Endothelial cell of hepatic sinusoid (primary cell): ENCODE measurements around the gene APOL6.

Experiments
- in situ Hi-C: cut with HindIII; loops from 2 replicates; pipeline ENCODE4 v1.10.0; 2017; ENCODE audit warnings: low sequenced_read_pairs

Gene APOL6

DNA sequence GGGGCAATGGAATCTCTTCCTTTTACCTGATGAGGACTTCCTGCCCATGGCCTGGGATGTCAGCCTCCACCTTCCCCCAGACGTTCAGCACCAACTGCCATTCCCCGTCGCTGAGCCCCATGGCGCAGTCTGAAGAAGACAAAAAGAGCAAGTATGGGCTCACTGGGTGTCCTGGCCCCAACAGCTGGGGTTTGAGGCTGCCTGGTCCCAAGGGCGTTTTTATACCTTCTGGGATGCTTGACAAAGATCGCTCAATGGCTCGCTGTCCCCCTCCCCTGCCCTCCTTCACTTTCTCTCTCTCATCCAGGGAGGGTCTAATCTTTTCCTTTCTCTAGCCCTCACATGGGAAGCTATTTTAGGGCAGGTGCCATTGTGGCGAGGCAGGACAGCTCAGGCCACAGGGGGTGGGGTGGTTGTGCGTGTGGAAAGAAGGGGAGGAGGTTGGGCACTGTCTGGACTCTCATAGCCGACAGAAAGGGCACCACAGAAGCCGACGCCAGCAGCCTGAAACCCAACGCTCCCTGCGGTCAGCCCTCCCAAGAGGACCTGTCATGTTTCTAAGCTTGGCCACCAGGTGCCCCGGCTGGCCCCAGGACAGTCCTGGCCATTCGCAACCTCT is 31.0 kb upstream of the APOL6 start, which contains the start of gene MB:
TSS of gene MB (minus strand) at position 193 of the 619 bp plus-strand sequence. CDS start at position 121, 72 bp downstream.
- in situ Hi-C loops = no loop called here

DNA sequence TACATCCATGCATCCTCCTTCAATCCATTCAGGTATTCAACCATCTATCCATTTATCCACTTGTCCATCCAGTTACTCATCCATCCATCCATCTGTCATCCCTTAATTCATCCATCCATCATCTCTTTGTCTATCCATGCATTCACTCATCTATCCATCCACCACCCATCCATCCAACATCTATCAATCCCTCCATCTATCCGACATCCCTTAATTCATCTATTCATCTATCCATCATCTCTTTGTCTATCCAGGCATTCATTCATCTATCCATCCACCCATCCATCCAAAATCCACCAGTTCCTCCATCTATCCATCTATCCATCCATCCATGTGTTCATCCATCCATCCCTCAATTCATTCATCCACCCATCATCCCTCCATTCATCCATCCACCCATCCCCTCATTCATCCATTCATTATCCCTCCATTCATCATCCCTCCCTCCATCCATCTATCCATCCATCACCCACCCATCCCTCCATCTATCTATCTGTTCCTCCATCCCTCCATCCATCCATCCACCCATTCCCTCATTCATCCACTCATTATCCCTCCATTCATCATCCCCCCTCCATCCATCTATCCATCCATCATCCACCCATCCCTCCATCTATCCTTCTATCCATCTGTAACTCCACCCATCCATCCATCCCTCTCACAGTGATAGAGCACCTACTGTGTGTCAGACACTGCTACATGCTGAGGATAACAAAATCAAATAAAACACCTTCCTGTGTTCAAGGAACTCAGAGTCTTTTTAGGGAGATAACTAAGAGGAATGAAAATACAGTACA is 29.6 kb upstream of the APOL6 start:
- in situ Hi-C loops = no loop called here

DNA sequence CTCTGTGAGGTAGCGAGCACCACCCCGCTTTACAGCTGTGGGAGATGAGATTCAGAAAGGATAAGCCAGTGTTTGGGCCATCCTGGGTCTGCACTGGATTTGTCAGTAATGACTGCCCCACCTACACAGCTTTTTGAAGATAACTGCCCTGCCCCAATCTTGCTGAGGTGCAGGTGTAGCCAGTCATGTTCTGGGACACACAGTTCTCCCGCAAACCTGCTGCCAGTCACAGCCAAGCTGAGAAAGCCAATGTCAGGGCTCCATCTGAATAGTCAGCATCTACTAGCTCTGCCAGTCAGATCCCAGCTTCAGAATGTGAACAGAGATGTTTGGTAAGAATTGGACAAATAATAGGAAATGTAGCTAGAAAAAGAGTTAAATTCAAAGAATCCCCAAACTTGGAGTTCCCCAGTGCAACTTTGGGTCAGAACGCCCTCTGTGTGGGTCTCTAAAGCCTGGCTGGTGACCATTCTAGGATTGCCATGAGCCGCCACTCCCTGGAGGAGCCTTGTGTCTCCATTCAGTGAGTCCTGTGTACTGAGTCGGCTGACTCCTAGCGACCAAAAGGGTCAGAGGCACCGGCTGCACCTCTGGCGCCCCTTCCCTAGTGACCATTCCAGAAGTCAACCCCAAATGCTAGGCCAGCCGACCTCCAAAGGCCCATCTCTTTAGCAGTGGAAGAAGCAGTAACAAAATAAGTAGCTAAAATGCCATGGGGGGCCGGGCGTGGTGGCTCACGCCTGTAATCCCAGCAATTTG is 28.7 kb upstream of the APOL6 start:
- in situ Hi-C loops = loop anchor here (5.0 kb wide), 1 partner anchor 187 kb away; no protein-coding TSS in a partner anchor

DNA sequence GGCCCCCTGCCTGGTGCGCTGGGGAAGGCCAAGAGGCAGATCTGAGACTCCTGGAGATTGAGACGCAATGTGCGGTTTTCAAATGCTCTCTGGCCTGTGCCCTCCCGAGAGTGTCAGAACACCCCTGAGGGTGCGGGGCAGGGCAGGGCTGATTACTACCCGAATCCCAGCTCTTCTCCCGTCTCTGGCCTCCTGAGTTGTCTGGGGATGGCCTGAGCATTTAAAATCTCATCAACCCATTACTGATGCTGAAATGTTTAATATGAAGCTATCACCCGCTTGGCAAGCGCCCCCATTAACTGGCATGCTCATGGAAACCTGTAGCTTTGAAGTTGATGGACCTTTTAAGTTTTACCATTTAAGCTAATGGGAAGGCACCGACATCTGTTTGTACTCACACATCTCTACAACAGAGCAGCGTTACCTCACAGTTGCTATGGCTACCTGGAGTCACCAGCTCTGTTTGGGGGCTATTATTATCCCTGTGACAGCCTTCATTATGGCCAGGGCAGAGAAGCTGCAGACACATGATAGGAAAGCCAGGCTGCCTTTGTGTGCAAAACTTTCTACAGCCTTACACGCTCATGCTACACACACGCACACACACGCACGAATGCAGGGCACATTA is 27.5 kb upstream of the APOL6 start:
- in situ Hi-C loops = loop anchor here (5.0 kb wide), 1 partner anchor 188 kb away; no protein-coding TSS in a partner anchor

DNA sequence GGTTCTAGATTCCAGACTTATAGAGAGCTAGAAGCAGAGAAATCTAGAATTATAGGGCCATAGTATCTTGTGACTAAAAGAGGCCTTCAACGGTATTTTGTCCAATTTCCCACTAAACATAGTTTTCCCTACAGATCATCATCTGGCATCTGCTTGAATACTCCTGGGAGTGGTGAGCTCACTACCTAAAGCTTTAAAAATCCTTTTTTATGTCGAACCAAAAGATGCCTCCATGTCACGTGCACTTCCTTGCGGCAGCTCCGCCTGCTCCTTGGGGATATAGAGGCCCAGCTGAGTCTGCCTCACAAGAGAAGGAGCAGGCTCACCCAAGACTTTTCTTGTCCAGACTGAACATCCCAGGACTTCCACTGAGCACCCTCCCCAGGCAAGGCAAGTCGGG is 26.8 kb upstream of the APOL6 start:
- in situ Hi-C loops = loop anchor here (5.0 kb wide), 1 partner anchor 189 kb away; no protein-coding TSS in a partner anchor

DNA sequence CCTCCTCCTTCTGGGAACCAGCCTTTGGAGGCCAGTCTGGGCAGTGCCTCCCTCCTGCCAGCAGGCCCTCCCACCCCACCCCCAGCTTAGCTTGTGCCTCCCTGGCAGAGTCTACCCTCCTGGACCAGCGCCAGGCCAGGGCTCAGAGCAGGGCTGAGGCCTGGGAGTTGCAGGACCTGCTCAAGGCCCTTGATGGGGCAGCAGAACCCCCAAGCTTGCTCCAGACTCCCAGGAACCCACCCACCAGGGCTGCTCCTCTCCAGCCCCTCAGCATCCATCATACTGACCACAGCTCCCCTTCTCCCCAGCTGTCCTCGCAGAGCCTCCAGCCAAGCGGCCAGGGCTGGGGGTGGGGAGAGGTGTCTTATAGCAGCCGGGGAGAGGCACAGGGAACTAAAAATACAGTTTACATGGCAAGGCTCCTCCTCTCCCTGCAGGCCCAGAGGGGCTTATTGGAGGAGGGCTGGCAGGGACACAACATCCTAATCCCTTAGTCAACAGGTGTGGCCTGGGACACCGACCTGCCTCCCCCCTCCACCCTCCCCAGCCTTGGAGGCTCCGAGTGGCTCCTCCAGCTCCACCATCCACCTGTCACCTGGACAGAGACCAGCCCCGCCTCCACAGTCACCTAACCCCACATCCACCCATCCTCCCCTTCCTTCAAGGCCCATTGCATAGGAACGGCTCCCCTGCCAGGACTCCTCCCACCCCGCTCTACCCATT is 25.9 kb upstream of the APOL6 start:
- in situ Hi-C loops = loop anchor here (5.0 kb wide), 1 partner anchor 190 kb away; no protein-coding TSS in a partner anchor

DNA sequence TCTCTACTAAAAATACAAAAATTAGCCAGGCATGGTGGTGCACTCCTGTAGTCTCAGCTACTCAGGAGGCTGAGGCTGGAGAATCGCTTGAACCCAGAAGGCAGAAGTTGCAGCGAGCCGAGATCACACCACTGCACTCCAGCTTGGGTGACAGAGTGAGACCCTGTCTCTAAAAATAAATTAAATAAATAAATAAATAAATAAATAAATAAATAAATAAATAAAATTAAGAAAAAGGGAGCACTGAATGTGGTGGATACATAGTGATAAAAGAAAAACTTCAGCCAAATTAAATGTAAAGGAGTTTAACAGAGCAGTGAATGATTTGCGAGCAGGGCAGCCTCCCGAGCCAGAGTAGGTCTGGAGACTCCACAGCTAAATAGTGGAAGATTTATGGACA is 24.4 kb upstream of the APOL6 start:
- in situ Hi-C loops = loop anchor here (5.0 kb wide), 1 partner anchor 192 kb away; no protein-coding TSS in a partner anchor

DNA sequence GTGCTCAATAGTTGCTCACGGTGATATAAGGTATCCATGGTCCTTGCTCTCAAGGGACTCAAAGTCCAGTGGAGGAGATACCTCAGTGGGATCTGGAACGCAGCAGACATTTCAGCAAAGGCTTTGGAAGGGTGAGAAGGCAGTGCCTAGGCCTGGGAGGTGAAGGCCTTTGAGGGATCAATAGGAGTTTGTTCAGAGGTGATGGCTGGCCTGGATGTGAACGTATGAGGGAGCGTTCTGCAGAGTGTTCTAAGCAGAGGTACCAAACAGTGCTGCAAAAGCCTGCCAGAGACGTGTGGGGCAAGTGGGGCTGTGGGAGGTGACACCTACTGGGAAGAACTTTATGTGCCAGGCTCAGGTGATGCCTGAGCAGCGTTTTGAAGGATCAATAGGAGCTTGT is 23.7 kb upstream of the APOL6 start:
- in situ Hi-C loops = loop anchor here (5.0 kb wide), 1 partner anchor 192 kb away; no protein-coding TSS in a partner anchor

DNA sequence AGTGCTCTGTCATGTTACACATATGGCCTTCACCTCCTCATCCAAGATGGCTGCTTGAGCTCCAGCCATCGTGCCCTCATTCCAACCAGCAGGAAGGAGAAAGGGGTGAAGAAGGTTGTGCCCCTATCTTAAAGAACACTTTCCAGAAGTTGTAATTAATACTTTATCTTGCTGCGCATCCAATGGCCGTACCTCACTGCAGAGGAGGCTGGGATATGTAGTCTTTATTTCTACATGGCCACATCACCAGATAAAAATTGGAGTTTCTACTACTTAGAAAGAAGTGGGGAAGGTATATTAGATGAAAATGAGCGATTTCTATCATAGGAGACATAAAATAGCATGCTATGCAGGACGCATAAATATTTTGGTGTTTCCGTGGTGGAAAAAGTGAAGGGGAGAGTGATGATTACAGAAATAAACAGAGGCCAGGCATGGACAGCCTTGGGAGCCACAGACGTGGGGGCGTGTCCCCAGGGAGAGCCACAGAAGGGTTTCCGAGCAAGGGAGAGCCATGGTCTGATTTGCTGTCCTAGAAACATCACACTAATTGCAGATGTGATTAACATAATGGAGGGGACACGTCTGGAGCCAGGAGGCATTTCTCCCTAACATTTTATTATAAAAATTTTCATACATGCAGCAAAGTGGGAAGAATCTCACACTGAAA is 22.3 kb upstream of the APOL6 start:
- in situ Hi-C loops = no loop called here

DNA sequence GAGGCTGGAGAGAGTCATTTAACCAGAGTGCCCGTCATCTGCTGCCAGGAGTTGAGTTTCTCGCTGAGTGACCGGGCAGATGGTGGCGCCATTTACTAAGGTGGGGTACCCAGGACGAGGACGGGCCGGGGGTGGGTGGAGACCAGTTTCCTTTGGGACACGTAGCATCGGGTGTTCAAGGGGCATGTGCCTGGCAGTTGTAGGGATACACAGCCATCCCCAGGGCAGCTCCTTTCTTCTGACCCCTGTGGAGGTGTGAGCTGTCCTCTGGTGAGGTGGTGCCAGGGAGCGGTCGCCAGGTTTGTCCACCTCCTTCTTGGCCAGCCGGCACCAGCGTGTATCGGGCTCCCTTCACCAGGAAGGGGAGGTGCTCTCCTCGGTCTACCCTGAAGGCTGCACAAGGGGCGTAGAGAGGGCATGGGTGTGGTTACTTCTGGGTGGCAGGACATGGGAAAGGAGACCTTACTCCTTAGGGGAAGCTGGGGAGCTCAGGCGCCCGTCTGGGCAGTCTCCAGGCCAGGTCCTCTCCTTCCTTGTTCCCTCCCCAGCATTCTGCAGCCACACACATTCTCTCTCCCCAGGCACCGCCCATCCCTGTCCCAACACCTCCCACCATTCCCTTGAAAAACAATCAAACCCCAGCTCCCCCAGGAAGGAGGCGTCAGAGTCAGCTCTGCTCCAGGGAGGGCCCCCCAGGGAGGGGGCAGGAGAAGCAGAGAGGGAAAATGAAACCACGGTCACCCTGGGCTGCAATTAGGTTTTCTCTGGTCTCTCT is 20.8 kb upstream of the APOL6 start:
- in situ Hi-C loops = no loop called here

DNA sequence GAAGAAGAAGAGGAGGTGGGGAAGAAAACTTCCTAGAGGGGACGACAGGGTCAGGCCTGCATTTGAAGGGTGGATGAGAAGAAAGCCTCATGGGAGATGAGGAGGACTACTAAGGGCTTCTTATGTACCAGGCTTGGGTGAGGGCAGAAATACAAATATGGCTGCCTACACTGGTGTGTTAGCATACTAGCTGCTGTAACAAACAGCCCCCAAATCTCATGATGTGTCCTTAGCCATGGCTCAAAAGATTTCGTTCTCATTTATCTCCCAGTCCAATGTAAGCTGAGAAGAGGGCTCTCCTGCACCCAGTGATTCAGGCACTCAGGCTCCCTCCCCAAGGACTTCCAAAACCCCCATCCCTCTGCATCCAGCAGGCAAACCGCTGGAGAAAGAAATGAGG is 19.5 kb upstream of the APOL6 start:
- in situ Hi-C loops = no loop called here

DNA sequence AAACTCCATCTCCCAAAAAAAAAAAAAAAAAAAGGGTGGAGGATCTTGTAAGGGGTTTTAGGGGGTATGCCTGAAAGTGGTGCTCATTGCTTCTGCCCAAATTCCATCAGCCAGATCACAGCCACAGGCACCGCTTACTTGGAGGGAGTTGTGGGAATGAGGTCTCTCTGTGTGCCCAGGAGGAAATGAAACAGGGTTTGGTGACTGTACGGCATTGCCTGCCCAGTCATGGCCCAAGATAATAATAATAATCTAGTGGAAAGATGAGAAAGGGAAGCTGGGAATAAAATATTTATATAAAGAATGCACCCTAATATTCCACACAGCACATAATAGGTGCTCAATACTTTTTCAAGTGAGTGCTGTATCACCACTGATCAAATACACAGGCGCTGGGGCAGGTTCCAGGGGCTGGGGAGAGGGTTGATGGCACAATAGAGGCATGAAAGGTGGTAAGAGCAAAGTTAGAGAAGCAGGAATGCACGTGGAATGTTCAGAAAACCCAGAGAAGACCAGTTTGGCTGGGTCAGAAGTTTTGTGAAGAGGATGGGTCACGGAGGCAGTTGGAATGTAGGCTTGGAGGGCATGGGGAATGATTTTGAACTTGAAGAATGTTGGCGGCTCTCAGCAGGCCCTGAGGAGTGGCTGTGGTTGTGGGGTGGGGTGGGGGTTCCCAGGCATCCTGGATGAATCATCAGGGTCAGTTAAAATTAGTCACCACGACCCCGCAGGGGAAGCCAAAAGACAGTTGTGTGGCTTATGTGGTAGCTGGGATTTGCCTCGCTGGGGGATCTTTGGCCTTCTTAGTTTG is 18.6 kb upstream of the APOL6 start:
- in situ Hi-C loops = no loop called here

DNA sequence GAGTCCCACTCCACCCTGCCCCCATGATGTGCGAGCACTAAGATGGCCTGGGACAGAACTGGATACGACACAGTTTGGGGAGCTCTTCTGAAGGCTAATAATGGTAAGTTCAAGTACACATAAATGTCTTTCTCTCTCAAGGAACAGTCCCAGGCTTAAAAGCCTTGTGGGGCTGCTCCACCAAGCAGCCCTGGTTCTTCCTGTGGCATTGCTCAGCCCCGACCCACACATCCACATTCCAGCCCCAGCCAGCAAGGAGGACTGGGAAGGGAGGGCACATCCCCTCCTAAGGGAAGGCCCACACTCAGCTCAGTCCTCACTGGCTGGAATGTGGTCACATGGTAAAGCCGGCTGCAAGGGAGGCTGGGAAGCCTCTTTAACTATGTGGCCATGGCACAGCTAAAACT is 17.9 kb upstream of the APOL6 start:
- in situ Hi-C loops = no loop called here

DNA sequence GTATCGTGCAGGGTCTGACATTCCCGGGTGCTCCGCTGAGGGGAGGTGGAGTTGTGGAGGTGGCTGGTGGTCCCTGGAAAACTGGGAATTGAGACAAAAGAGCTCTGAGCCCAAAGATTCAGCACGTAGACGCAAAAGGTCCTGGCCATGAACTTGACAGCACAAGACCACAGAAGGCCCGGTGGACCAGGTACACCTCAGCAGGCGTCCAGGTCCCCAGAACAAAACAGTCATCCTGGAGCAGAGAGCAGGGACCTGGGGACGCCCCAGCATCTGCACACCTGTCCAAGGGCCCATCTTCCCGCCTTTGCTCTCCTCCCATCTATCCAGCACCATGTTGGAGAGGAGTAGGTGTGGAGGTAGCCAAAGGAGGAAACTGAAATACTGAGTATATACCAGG is 17.4 kb upstream of the APOL6 start:
- in situ Hi-C loops = no loop called here

DNA sequence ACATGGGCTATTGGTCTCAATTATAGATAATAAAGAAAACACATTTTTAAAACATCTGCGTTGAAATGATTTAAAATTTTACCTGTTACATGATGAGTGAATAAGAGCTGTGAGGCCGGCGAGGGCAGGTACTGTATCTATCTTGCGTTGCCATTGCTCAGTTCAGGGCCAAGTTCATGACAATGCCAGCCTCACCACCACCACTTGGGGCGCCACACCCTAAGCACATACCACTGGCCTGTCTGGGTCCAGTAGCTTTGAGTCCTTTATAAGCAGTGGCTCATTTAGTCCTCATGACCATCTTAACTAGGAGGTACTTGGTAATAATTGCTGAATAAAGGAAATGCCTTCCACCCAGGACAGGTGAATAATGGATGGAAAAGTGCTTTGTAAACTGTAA is 16.6 kb upstream of the APOL6 start:
- in situ Hi-C loops = no loop called here

DNA sequence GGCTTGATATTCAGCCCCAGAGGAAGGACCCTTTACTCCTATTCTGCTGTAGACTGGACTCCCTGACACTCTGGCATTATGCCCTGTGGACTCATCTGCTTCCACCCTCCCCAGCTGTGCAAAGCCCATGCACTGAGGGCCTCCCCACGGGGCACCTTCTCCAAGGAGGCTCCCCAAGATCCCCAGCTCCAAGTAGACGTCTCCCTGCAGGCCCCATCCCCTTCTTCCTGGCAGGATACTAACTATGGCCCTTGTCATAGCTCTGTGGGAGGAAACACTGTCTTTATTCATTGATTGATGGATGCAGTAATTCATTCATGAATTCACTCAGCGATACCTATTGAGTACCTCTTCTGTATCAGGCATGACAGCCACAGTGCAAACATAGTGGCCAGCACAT is 15.3 kb upstream of the APOL6 start:
- in situ Hi-C loops = no loop called here

DNA sequence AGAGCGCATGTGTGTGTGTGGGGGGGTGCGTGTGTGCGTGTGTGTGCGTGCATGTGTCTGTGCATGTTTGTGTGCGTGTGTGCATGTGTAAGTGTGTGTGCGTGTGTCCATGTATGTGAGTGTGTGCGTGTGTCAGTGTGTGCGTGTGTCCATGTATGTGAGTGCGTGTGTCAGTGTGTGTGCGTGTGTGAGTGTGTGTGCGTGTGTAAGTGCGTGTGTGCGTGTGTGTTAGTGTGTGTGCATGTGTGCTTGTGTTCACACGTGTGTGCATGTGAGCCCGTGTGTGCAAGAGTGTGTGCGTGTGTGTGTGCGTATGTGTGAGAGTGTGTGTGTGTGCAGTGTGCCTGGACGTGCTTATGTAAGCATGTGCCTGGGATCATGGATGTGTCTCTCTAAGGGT is 14.7 kb upstream of the APOL6 start:
- in situ Hi-C loops = no loop called here

DNA sequence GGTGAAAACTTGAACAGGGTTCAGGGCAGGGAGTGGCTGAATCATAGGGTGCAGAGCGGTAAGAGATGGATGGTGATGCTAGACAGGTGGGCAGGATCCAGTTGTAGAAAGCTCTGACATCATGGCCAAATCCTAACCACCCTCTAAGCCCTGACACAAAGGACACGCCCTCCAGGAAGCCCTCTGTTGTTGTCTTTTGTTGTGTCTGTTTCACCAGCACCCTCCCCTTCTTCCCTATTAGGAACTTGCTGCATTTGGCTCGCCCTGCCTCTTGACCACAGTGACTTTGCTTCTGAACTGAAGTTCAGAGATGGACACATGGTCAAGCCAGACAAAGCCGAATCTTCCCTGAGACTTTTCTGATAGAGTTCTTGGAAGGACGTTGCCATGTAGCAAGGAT is 14.2 kb upstream of the APOL6 start:
- in situ Hi-C loops = no loop called here
